LNCaP clone FGC (cell line): ENCODE data around the gene OR7D2.

Source experiments
- DNase-seq: peaks from one replicate; pipeline ENCODE4 v3.0.0-alpha.2; 2011; ENCODE audit warnings: low read depth
- H3K4me3 ChIP-seq: 2 replicates; pipeline ENCODE4 v1.5.1; 2011; ENCODE audit warnings: mild to moderate bottlenecking, low read depth, low read length, control low read depth
- TF ChIP-seq, protein P1 (sequence below): IDR thresholded peaks from 2 replicates; pipeline ENCODE4 v1.5.1; 2012; ENCODE audit warnings: mild to moderate bottlenecking; ENCODE audit not compliant: control insufficient read depth, insufficient read depth; ENCODE audit errors: extremely low read depth

OR7D2 gene

DNA sequence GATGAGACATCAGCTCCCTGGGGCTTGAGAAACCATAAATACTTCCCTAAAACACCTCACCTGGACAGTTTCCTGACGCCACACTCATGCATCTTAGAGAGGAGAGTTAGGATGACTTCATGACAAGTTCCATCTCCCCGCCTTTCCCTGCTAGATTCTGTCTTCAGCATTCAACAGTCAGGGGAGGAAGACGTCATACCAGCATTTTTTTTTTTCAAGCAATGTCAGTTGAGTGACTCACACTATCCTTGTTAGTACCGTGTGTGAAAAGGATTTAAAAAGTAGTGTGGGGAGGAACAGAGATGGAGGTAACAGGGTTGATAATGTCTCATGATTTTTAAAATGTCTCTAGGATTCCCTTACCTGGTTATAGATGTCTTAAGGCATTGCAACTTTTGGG is at the start of gene OR7D2:
Gene OR7D2 (plus strand): TSS at position 79 of the 400 bp plus-strand sequence. CDS start 6,803 bp downstream, outside the sequence.
- DNase-seq = no peak
- TF ChIP-seq, protein P1, sequence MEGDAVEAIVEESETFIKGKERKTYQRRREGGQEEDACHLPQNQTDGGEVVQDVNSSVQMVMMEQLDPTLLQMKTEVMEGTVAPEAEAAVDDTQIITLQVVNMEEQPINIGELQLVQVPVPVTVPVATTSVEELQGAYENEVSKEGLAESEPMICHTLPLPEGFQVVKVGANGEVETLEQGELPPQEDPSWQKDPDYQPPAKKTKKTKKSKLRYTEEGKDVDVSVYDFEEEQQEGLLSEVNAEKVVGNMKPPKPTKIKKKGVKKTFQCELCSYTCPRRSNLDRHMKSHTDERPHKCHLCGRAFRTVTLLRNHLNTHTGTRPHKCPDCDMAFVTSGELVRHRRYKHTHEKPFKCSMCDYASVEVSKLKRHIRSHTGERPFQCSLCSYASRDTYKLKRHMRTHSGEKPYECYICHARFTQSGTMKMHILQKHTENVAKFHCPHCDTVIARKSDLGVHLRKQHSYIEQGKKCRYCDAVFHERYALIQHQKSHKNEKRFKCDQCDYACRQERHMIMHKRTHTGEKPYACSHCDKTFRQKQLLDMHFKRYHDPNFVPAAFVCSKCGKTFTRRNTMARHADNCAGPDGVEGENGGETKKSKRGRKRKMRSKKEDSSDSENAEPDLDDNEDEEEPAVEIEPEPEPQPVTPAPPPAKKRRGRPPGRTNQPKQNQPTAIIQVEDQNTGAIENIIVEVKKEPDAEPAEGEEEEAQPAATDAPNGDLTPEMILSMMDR = no peak
- no peak within 1 kb of the TSS for H3K4me3 ChIP-seq

DNA sequence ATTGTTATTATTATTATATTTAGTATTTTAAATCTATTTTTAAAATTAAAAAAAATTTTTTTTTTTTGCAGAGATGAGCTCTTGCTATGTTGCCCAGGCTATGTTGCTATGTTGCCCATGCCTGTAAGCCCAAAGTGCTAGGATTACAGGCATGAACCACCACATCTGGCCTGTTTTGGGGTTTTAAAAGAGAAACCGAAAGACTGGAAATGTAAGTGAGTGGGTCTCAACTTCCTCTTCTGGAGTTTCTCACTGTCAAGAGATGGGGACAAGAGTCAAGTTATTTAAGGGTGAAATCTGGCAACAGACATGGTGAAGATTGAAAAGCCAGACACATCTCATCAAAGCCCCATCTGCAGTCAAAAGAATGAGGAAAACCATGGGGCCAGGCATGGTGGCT is 47.8 kb upstream of the OR7D2 start:
- no peak for DNase-seq
- no peak overlapping the region for H3K4me3 ChIP-seq
- TF ChIP-seq, protein P1 = no peak

DNA sequence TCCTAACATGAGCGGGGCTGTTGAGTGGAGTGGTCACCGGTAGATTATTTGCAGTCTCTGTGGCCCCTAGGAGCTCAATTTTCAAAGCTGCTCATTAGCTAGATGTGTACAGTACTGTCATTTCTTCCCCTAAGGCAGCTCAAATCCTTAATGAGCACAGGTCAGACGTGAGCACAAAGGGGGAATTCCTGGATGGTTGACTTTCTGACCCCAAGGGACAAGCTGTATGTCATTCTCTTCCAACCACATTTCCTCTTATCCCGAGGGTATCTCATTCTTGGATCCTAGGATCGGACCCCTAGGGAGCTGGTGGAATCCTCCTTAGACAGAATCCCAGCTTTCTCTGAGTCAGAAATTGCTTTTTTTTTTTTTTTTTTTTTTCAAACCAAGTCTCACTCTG is 46.4 kb upstream of the OR7D2 start:
- no peak overlapping the region for H3K4me3 ChIP-seq
- TF ChIP-seq, protein P1 = no peak
- no peak for DNase-seq

DNA sequence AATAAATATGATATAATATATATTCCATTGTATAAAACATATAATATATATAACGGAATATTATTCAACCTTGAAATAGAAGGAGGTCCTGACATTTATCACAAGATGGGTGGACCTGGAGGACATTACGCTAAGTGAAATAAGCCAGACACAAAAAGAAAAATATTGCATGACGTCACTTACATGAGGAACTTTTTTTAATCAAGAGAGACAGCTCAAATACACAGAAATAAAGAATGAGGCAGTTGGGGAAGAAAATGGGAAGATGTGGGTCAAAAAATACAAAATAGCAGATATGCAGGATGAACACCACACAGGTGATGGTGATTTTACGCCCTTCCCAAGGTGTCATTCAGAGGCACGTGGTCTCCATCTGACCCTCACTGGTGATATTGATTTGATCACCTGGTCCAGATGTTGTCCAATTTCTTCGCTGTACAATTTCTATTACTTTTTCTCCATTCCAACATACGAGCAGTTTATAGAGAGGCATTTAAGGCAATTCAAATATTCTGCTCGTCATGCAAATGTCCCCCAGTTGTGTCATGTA is 39.1 kb upstream of the OR7D2 start:
- peak overlapping the region; percentile 88 for H3K4me3 ChIP-seq
- DNase-seq = no peak
- TF ChIP-seq, protein P1 = no peak

DNA sequence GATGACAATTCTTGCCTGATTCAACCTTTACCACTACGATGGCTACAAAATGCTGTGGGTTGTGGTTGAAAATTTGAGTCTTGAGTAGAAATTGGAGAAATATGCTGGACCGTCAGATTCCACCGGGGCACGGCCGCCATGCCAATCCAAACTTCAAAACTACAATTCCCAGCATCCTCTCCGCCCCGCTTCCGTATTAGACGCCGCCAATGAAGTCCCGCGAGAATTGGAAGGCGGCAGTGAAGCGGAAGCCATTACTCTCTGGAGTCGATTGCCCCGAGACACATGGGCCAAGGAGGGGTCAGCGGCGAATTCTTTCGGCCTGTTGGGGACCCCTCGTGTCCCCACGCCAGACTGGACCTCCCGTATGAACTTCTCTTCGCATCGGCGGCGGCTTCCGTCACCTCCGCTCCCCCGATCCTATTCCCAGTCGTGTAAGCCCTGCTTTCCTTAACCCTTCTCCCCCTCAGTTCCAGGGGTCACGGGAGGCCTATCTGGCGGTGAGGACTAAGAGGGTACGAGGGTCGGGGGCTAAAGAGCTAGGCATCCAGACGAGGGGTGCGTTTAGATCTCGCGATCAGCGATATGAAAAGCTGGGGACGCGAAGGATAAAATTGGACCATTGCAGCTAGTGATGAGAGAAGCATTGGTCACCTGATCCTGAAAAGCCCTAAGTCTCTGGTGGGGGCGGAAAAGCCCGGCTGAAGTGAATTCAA is 38.5 kb upstream of the OR7D2 start, which contains the start of gene ZNF317:
Gene ZNF317 (plus strand): TSS at position 239 of the 716 bp plus-strand sequence. CDS start 15,620 bp downstream, outside the sequence.
- peak within 1 kb of the TSS; percentile 88 for H3K4me3 ChIP-seq
- TF ChIP-seq, protein P1 = no peak
- peak; percentile 73 for DNase-seq

DNA sequence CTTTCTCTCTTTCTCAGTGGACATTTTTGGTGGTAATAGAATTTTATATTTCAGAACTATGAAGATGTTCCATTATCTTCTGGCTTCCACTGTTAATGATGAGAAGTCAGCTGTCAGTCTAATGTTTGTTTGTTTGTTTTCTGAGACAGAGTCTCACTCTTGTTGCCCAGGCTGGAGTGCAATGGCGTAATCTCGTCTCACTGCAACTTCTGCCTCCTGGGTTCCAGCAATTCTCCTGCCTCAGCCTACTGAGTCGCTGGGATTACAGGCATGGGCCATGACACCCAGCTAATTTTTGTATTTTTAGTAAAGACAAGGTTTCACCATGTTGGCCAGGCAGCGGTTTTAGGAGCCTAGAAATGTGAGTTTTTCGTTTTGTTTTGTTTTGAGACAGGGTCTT is 33.9 kb upstream of the OR7D2 start:
- H3K4me3 ChIP-seq = no peak overlapping the region
- TF ChIP-seq, protein P1 = no peak
- DNase-seq = no peak
